GM19455 (cell line): ENCODE measurements around the gene GHR.
A peak's percentile ranks its signal among the peaks of the same experiment; 100 is the strongest.
"Not testable (repeated sequence)": the region's sequence is repeated elsewhere in the genome, so short reads cannot be mapped to it uniquely, and the experiment has no call there.

Experiments used
- ATAC-seq: cut with Tn5 transposase; IDR thresholded peaks from one replicate; pipeline ENCODE4 v1.9.1; 2021; ENCODE audit not compliant: unreplicated experiment

Gene GHR

DNA sequence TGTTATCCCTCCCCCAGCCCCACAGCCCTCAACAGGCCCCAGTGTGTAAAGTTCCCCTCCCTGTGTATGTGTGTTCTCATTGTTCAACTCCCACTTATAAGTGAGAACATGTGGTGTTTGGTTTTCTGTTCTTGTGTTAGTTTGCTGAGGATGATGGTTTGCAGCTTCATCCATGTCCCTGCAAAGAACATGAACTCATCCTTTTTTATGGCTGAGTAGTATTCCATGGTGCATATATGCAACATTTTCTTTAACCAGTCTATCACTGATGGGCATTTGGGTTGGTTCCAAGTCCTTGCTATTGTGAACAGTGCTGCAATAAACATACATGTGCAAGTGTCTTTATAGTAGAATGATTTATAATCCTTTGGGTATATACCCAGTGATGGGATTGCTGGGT is 261.8 kb downstream of the GHR start:
- ATAC-seq: not testable (repeated sequence)

DNA sequence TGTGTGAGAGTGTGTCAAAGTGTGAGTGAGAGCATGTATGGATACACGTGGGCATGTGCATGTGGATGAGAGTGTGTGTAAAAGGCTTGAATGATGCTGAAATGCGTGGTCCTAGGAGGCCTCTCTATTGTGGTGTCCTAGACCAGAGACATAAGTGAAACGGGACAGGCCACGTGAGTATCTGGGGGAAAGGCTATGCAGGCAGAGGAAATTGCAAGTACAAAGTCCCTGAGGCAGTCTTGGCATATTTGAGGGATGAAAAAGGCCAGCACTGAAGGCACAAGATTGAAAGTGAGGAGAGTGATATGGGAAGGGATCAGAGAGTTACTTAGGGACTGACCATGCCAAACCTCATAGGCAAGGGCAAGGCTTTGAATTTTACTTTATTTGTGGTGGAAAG is 266.2 kb downstream of the GHR start:
- ATAC-seq: no peak

DNA sequence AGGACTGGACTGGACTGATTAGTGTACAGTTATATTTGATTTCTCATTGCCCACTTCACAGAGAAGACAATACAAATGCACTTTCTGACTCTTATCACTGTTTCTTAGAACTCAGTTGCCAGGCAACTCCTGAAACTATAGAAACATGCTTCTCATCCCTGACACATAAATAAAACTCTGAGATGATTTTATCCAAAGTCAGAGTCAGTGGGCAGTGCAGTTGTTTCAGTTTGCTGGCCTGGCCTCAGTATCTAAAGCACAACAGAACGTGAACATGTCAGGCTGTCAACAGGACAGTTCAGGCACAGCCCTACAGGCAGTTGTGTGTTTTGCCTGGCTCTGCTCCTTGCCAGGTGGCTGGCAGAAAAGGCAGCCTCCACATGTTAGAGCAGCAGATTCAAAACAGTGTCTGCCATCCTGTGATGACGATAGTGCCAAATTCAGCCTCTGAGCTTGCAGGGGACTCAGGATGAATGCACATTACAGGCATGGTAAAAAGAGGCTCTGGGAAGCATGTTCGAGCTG is 268.2 kb downstream of the GHR start:
- ATAC-seq: no peak

DNA sequence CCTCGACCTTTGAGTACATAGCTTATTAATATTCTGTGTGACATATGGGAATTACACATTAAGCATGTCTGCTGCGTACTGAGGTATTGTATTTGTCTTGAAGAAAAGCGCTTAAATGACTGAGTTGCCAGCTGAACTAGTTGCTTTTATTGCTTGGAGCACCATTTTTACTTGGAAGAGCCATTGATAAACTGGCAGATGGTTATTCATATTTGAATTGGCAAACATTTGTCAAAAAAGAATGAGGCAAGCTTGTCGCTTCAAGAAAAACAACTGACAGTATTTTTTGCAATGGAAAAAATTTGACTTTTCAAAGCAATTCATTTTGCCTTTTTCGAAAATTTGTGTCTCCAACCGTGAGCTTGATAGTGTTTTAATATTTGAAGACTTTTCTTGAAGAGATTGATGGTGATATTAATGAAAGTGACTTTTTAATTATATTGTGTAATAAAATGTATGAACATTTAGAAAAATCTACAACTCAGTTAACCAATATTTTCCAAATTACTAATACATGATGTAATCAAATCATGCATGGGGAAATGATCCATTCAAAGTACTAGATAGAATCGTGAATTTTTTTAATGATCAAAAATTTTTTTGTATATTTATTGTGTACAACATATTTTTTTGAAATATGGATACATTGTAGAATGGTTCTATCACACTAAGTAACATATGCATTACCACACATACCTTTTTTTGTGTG is 278.3 kb downstream of the GHR start:
- ATAC-seq: no peak

DNA sequence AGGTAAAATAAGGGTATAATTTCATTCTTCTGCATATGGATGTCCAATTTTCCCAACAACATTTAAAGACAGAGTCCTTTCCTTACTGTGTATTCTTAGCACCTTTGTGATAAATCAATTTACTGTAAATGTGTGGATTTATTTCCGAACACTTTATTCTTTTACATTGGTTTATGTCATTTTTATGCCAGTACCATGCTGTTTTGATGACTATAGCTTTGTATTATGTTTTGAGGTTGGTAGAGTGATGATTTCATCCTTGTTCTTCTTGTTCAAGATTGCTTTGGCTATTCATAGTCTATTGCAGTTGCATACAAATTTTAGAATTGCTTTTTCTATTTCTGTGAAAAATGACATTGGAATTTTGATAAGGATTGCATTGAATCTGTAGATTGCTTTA is 280.0 kb downstream of the GHR start:
- ATAC-seq: no peak

DNA sequence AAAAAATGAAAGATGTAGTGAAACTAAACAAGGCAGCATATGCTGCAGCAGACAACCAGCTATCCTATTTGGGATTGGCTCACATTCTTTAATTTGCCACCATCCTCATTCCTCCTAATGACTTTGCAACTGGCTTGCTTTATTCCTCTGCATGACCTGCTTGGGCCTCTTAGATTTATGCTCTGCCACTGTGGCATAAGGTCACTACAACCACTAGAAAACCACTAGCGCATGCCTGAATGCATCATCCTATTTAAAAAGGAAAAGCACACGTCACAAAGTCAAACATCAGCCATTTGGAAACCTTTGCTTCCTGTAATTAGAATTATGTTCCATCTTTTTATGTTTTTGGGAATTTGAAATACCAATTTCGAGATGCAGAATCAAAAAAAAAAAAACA is 292.5 kb downstream of the GHR start:
- no peak for ATAC-seq

DNA sequence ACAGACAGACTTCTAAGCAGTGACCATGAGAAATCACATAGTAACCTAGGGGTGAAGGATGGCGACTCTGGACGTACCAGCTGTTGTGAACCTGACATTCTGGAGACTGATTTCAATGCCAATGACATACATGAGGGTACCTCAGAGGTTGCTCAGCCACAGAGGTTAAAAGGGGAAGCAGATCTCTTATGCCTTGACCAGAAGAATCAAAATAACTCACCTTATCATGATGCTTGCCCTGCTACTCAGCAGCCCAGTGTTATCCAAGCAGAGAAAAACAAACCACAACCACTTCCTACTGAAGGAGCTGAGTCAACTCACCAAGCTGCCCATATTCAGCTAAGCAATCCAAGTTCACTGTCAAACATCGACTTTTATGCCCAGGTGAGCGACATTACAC is 295.4 kb downstream of the GHR start:
- peak; percentile 84 for ATAC-seq

DNA sequence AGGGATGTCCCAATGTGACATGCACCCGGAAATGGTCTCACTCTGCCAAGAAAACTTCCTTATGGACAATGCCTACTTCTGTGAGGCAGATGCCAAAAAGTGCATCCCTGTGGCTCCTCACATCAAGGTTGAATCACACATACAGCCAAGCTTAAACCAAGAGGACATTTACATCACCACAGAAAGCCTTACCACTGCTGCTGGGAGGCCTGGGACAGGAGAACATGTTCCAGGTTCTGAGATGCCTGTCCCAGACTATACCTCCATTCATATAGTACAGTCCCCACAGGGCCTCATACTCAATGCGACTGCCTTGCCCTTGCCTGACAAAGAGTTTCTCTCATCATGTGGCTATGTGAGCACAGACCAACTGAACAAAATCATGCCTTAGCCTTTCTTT is 295.8 kb downstream of the GHR start:
- ATAC-seq: no peak

DNA sequence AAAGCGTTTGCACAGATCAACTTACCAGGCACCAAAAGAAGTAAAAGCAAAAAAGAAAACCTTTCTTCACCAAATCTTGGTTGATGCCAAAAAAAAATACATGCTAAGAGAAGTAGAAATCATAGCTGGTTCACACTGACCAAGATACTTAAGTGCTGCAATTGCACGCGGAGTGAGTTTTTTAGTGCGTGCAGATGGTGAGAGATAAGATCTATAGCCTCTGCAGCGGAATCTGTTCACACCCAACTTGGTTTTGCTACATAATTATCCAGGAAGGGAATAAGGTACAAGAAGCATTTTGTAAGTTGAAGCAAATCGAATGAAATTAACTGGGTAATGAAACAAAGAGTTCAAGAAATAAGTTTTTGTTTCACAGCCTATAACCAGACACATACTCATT is 297.0 kb downstream of the GHR start:
- no peak for ATAC-seq

DNA sequence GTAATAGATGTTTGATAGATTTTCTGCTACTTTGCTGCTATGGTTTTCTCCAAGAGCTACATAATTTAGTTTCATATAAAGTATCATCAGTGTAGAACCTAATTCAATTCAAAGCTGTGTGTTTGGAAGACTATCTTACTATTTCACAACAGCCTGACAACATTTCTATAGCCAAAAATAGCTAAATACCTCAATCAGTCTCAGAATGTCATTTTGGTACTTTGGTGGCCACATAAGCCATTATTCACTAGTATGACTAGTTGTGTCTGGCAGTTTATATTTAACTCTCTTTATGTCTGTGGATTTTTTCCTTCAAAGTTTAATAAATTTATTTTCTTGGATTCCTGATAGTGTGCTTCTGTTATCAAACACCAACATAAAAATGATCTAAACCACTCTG is 298.2 kb downstream of the GHR start:
- no peak for ATAC-seq

DNA sequence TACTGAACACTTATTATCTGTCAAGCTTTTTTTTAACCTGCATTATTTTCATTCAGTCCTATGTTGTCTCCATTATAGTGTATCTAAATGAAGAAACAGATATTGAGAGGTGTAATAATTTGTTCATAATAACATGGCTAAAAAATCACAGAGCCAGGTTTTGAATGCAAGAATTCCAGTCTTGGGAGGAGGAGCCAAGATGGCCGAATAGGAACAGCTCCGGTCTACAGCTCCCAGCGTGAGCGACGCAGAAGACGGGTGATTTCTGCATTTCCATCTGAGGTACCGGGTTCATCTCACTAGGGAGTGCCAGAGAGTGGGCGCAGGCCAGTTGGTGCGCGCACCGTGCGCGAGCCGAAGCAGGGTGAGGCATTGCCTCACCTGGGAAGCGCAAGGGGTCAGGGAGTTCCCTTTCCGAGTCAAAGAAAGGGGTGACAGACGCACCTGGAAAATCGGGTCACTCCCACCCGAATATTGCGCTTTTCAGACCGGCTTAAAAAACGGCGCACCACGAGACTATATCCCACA is 311.4 kb downstream of the GHR start:
- not testable (repeated sequence) for ATAC-seq

DNA sequence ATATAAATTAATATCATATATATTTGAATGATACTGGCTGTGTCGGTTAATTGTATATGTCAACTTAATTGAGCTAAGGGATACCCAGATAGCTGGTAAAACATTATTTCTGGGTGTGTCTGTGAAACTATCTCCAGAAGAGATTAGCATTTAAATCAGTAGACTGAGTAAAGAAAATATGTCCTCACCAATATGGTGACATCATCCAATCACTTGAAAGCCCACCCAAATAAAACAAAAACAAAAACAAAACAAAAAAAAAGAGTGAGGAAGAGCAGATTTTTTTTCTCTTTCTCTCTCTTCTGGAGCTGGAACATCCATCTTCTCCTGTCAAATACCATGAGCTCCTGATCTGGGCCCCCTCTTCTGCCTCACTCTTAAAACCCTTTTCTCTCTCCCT is 317.7 kb downstream of the GHR start:
- no peak for ATAC-seq

DNA sequence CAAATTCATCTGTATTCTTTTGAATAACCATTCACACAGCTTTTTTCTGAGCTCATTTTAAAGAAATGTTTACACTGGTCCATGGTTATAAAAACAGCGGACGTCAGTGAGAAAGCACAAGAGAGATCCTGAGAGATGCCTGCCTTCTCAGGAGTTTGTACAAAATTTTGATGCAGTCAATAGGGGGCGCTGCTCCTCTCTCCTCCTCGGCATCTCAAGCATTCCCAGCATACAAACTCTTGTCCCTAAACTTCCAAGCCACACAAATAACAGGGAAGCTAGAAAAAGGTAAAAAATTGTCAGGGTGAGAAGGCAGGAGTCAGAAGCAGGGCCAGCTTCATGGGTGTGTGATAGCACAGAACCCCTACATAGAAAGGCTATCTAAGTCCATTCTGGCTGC is 322.2 kb downstream of the GHR start:
- no peak for ATAC-seq

DNA sequence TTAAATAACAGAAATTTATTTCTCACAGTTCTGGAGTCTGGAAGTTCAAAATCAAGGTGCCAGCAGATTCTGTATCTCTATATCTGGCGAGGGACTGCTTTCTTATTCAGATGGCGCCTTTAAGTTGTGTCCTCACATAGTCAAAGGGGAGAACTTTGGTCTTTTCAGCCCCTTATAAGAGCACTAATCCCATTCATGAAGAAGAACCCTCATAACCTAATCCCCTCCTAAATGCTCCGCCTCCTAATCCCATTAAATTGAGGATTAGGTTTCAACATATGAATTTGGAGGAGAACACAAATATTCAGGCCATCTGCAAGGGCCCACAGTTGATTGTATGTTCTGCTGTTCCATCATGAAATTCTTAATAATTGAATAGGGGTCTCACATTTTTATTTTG is 322.6 kb downstream of the GHR start:
- no peak for ATAC-seq

DNA sequence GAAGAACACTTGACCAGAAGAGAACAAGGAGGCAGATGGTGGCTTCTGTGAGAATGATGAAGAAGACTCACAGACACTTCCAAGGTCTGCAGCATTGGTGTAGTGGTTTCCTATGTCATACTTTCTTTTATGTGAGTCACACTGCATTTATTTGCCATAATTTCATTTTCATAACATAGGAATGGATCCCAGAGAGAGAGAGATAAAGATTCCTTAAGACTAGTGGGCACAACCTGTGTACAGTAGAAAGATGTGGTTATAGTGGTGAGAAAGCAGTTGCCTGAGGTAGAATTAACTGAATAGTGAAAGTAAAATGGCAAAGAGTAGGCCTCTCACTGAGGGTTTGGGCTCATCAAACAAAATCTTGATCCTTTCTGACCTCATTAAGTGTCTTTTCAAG is 325.8 kb downstream of the GHR start:
- no peak for ATAC-seq

DNA sequence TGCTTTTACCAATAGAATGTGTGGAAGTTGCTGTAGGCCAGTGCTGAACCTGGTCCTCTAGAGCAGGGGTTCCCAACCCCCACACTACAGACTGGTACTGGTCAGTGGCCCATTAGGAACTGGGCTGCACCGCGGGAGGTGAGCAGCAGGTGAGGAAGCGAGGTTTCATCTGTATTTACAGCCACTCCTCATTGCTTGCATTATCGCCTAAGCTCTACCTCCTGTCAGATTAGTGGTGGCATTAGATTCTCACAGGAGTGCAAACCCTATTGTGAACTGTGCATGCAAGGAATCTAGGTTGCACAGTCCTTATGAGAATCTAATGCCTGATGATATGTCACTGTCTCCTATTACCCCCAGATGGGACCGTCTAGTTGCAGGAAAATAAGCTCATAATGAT is 327.3 kb downstream of the GHR start:
- ATAC-seq: no peak

DNA sequence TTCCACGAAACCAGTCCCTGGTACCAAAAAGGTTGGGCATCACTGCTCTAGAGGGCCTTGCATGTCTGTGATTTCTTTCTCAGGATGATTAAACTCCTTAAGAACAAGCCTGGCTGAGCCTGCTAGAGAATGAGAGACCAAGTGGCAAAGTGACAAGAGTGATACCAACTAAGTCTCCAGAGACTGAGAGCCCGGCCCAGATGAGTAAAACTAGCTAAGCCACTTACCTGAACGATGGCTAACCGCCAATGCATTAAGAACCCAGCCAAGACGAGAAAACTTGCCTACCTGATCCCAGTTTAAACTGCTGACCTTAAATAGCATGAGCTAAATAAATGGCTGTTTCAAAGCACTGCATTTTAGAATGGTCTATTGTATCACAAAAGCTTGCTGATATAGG is 327.8 kb downstream of the GHR start:
- ATAC-seq: no peak

DNA sequence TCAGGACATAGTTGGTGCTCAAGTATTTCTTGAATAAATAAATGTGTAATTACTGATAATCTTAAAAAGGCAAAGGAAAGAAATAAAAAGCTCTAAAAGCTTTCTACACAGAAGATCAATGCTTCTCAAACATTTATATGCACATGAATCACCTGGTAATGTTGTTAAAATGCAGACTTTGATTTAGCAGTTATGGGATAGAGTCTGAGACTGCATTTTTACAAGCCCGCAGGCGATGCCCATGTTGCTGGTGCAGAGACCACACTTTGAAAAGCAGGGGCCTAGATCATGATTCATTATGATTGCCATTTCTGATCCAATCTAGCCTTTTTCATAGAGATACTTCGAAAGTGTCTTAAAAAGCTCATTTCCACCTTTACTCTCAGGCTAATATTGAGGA is 329.9 kb downstream of the GHR start:
- no peak for ATAC-seq

DNA sequence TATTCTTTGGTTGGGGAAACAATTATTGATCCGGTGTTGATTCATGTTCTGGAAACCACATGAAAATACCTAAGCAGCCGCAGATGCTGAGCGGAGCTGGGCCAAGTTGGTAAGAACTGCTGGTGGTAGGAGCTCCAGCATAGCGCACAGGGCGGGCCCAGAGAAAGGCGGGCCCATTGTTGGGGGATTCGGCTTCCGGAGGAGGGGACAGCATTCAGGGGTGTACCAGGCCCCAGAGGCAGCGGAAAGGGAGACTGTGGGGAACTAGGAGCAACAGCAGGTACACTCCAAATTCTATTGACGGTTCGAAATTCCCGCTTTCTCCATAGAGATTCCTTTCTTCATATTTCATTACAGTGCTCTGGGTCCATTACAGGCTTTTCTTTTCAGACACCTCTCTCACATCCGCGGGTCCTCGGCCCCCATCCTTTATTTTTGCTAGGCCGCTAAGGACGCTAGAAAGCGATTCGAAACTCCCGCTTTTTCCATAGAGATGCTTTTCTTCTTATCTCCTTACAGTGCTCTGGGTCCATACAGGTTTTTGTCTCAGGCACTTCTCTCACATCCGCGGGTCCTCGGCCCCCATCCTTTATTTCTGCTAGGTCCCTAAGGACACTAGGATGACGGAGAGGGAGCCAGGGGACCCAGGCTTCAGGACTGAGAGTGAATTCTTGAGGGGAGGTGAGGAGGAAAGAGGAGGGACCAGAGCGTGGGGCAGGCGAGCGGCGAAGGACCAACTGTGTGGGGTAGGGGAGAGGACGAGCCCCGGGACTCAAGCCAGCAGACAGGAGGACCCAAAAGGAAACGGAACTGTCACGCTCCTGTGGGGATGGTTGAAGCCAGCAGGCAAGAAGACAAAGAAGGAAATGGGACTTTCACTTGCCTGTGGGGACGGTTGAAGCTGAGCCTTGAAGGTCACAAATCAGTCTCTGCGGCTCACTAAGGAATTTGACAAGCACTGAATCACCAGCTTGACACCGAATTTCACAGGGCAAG is 333.7 kb downstream of the GHR start, which contains the start of gene CCDC152:
CCDC152 (plus strand) TSS at position 213 of the 996 bp plus-strand sequence. CDS start 2,304 bp downstream, outside the sequence.
- peak; percentile 71 for ATAC-seq

DNA sequence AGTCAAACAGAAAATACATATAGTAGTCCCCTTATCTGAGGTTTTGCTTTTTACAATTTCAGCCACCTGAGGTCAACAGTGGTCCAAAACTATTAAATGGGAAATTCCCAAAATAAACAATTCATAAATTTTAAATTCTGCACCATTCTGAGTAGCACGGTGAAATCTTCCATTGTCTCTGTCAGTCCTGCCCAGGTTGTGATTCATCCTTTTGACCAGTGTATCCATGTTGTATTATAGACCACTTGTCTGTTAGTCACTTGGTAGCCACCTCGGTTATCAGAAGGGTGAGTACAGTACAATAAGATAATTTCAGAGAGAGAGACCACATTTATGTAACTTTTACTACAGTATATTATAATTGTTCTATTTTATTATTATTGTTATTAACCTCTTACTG is 336.2 kb downstream of the GHR start:
- ATAC-seq: no peak

DNA sequence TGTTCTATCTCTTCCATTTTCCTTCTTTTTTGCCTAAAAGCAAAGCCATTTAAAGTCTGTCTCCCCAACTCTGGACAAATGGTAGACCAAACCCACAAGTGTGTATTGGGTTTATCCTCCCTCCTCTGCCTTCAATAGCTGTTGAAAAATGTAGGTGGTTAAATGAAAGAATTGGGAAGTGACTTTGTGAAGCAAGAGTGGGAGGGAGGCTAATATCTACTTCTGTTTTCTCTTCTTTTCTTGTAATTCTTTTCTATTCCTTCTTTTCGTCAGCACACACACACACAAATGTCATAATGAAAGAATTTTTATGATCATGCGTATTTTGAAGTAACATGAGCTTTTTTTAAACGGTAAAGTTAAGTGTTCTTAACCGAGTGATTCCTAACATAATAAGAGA is 337.2 kb downstream of the GHR start:
- no peak for ATAC-seq

DNA sequence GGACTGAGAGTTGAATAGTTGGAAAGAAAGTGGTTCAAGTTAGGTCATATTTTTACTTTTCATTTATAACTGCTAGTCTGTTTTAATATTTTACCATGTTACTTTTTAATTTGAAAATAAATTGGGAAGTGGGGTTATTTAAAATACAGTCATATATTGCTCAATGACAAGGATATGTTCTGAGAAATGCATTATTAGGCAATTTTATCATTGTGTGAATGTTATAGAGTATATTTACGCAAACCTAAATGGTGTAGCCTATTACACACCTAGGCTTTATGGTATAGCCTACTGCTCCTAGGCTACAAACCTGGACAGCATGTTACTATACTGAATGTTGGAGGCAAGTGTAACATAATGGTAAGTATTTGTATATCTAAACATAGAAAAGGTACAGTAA is 338.6 kb downstream of the GHR start:
- ATAC-seq: no peak
